NCI-H2081 (cell line): ENCODE results near the gene TCP11L1.
A peak's percentile ranks its signal among the peaks of the same experiment; 100 is the strongest.

Source experiments
- DNase-seq, 2 experiments: peaks; one replicate each; lab custom pipeline; 2025; lab: John Stamatoyannopoulos, UW

Gene TCP11L1, protein sequence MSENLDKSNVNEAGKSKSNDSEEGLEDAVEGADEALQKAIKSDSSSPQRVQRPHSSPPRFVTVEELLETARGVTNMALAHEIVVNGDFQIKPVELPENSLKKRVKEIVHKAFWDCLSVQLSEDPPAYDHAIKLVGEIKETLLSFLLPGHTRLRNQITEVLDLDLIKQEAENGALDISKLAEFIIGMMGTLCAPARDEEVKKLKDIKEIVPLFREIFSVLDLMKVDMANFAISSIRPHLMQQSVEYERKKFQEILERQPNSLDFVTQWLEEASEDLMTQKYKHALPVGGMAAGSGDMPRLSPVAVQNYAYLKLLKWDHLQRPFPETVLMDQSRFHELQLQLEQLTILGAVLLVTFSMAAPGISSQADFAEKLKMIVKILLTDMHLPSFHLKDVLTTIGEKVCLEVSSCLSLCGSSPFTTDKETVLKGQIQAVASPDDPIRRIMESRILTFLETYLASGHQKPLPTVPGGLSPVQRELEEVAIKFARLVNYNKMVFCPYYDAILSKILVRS

GRCh38 chr11:33039274-33040032 is at the start of gene TCP11L1:
Gene TCP11L1, plus strand, starts transcription at chr11:33039572. Its CDS starts 4,202 bp downstream, at chr11:33043774.
- DNase-seq, result peak; percentile 92 to 93

GRCh38 chr11:32990481-32990880 is 48.9 kb upstream of the TCP11L1 start:
- no peak for DNase-seq

DNA sequence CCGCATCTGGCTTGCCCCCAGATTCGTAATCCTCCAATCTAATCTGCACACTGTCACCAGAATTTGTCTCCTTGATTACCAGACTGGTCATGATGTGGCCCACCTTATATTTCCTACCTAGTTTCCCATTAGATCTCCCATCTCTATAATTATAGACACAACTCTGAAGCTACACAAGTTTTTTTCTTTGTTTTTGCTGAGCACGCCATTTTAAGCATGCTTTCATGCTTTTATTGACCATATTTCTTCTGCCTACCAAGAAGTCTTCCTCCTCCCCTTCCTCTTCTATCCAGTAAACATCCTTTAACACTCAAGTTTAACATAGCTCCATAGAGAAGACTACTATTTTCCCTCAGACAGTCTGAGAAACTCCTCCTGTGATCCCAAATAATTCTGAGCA is 47.9 kb upstream of the TCP11L1 start:
- DNase-seq, result no peak

GRCh38 chr11:32991898-32992297 is 47.5 kb upstream of the TCP11L1 start:
- no peak for DNase-seq

GRCh38 chr11:33000181-33000580 is 39.2 kb upstream of the TCP11L1 start:
- DNase-seq, result no peak

DNA sequence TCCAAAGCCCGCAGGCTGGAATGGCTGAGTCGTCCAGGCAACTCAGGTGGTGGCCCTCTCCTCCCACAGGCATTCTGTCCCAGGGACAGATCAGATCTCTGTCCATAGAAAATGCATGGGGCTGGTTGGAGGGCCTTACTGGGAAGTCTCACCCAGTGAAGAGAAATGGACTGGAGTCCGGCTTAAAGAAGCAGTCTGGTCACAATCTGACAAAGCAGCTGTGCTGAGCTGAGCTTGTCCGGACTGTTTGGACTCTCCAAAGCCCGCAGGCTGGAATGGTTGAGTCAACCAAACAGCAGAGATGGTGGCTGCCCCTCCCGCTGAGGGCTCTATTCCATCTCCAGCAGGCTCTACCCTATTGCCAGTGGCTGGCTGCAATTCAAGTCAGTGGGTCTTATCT is 38.1 kb upstream of the TCP11L1 start:
- no peak for DNase-seq

GRCh38 chr11:33001751-33002542 is 37.4 kb upstream of the TCP11L1 start:
- DNase-seq, result no peak

DNA sequence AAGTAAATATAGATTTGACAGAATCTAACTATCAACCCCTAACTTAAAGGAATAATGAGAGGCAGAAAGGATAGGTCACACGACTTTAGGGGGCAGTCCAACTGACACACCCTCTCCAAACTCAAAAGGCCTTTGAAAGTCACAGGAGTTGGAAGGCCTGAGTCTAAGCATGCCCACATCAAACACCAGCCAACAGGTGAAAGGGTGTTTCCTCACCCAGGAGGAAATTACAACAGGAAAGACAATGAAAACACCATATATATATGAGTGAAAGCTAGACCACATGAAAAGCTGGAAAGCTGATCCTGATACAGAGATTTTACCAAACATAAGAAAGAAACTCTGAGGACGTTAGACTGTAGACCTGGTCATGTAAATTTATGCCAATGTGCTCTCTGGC is 34.2 kb upstream of the TCP11L1 start:
- no peak for DNase-seq

GRCh38 chr11:33006010-33006409 is 33.4 kb upstream of the TCP11L1 start:
- DNase-seq, result no peak

GRCh38 chr11:33013755-33014154 is 25.6 kb upstream of the TCP11L1 start:
- no peak for DNase-seq

DNA sequence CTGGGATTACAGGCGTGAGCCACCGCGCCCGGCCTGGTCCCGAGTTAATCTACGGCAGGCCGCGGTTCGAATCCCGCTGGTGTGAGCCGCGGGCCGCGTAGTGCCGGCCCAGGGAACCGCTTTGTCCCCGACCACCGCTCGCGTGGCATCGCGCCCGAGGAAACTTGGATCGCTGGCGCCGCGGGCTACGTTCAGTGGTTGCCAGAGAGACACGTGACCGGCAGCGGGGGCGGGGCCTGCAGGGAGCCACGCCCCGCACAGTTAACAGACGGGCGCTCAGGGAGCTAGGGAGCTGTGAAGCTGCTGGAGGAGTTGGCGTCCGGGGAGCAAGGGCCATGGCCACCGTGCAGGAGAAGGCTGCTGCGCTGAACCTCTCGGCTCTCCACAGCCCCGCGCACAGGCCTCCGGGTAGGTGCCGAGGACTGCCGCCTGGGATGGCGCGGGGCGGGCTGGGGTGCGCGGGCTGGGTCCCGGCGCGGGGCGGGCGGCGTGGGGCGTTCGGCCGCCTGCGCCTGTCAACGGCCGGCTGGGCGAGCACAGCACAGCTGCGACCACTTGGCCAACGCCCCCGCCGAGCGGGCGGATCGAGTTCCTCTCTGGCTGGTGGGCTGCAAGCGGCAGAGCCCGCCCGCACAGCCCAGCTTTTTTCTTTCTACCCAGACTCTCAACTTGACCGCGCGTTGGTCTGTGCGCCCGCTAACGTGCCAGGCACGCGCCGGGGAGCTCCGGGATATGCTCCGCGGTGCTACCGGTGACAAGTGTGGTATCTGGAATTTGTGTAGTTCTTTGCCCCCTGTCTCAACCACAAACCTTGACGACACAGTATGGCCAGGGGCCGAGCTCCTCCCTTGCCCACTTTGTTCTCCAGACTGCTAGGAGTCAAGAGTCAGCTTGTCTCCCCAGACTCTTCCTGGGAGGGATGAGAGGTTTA is 23.5 kb upstream of the TCP11L1 start, which contains the start of gene DEPDC7:
DEPDC7 (plus strand) TSS at position 258 of the 931 bp plus-strand sequence; CDS start at position 336, 78 bp downstream.
- peak; percentile 93 to 95 for DNase-seq

DNA sequence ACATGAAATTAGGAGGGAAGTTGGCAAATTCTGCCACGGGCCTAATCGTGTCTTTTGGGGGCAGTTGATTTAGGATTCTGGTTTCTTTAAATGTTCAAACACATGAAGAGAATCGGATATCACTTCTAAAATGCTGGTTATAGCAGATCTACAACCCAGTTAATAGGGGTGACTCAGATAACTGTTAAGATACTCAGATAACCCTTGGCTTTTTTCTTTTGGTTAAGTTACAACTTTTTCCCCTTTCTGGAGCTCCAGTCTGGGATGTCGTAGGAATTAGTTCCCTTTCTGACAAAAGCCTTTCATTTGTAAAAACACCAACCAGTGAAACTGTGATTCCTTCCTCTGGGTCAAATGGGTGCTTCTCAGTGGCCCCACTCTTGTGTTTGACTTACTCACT is 22.7 kb upstream of the TCP11L1 start:
- DNase-seq, result no peak

DNA sequence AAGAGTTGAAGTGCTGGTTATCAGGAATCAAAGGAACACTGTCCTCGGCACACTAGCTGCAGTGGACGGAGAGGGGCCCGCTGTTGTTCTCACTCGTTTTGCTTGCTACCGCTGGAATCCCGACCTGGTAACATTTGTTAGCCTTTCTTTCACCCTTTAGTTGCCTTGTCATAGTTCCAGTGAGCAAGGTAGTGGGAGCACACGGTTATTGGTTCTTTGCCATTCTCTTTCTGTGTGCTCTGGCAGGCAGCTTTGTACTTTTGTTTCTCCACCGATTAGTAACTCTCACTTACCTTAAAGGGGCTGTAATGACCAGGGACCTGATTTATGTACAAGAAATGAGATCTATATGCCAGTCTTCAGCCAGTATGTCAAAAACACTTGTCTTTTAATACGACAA is 21.9 kb upstream of the TCP11L1 start:
- DNase-seq, result no peak

DNA sequence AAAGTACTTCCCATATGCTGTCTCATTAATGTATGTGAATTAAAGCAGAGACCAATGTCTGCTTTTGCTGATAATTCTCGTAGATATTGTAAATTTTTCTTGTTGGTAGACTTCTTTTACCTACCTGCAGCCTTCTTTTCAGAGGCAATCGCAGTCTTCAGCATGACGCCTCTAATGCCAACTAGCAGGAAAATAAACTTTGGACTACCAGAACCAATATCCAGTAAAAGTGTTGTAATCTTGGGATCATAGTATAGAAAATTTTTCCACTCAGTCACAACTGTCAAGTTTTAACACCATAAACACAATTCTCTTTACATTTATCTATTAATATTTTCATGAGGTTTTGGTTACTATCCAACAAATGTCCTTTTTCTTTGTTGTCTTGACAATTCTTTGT is 21.4 kb upstream of the TCP11L1 start:
- no peak for DNase-seq

DNA sequence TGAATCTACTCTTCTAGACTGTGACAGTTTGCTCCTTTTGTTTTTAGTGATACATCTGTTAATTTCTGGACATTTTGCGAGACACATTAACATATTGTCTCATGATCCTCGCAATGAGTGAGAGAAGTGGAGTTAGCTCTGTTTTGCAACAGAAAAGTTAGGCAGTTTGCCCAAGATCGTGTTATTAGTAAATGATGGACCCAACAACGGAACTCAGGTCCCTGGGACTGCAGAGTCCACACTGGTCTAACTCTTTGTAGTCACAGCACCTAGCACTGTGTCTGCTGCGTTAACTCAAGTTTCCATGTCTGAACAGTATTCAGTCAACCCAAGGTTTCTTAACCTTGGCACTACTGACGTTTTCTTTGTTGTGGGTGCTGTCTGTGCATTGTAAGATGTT is 20.5 kb upstream of the TCP11L1 start:
- no peak for DNase-seq

DNA sequence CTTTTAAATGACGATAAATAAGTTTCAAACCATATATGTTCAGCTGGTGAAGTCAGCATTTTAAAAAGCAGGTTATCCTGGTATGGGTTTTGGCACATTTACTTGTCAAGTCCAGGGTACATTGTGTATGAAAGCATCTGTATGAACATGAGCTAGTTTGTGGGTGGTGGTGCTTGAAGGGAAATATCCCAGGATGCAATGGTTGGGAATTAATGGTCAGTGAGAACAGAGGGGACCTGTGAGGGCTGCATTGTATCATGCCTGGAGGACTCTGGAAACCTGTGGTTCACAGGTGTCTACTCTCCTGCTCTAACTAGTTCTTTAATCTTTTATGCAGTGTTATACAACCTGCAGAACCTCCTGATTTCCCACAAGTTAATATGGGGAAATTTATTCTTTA is 17.9 kb upstream of the TCP11L1 start:
- DNase-seq, result no peak

DNA sequence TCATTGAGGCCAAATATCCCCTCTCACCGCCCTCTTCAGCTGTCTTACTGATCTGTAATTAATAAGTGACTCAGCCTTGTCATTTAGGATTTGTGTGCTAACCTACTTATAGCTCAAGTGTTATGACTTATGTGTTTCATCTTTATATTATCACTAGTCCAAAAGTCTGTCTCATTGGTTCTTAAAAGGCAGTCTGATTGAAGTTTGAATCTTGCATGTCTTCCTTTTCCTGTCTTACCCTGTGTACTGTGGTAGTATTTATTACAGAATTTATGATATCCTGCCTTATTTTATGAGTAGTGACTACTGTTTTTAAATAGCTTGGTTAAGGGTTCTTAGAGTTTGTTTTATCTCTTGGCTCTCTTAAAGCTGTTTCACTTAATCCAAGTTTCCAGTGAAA is 17.4 kb upstream of the TCP11L1 start:
- no peak for DNase-seq

- no peak for DNase-seq
Observed at GRCh38 chr11:33025339-33025722, 14.0 kb upstream of the TCP11L1 start.

DNA sequence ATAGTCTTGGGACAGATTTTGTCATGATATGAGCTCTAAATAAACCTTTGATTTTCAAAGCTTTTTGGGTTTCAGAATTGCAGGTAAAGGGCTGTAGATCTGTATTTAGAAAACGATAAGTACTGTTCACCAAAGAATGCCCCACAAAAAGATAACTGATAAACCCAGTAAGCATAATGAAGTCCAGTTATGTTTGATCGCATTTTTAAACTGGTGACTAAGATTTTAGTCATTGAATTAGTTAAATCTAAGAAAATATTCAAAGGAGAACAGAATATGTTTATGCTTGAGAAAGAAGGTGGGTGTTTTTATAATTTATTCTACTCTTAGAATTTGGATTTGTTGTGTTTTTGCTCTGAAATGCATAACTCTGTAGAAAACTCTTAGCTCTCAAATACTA is 12.1 kb upstream of the TCP11L1 start:
- no peak for DNase-seq

DNA sequence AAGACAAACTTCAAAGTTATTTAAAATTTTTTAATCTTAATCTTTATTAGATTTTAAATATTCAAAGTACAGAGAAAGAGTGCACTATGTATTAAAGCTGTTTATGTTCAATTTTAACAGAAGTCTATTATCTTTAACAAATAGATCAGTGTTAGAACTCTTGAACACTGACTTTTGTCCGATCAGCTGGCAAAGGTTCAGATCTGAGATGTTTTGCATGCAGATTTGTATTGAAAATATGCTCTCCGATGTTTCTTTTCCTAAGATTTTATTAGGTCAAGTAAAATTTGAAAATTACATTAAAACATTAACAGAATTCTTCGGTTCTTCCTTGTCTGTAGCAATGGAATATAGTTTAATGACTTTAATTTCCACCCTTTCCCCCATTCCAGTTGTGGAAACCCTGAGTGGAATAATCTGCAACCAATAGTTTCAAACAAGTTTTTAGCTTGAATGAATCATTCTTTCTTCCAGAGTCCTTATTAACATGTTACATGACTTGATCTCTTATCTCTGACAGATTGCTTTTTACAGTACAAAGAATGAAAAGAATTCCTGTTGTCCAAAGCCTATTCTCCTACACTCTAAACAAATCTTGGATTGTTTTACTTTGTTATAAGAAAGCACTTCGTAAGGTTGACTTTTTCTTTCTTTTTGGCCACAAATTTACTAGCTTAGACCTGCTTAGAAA is 11.4 kb upstream of the TCP11L1 start:
- DNase-seq, result no peak

- DNase-seq, result no peak
Observed at GRCh38 chr11:33028537-33028914, 10.8 kb upstream of the TCP11L1 start.
